Gastroesophageal sphincter (tissue), 3 donors: Measurements from ENCODE around the gene PKD2.

Experiments
- POLR2A ChIP-seq, 2 donors: fragments of 450-650 bp; IDR thresholded peaks; one replicate each; pipeline ENCODE4 v1.6.1; 2017; ENCODE audit warnings: antibody characterized with exemption in 2 of 2, mild to moderate bottlenecking in 2 of 2, moderate library complexity in 1 of 2
- POLR2AphosphoS5 ChIP-seq: sonication (generic); formaldehyde crosslinking; IDR thresholded peaks from one replicate; pipeline ENCODE4 v1.6.1; 2017; ENCODE audit warnings: antibody characterized with exemption
- TF ChIP-seq, protein P1 (sequence below), 4 experiments: fragments of 200-600 bp in 2 of 4; fragments of 450-650 bp in 2 of 4; sonication (generic) in 1 of 4; IDR thresholded peaks; one replicate each; pipeline ENCODE4 v1.5.1; 2017 to 2019; ENCODE audit warnings: antibody characterized with exemption in 4 of 4, mild to moderate bottlenecking in 2 of 4, moderate library complexity in 2 of 4

DNA sequence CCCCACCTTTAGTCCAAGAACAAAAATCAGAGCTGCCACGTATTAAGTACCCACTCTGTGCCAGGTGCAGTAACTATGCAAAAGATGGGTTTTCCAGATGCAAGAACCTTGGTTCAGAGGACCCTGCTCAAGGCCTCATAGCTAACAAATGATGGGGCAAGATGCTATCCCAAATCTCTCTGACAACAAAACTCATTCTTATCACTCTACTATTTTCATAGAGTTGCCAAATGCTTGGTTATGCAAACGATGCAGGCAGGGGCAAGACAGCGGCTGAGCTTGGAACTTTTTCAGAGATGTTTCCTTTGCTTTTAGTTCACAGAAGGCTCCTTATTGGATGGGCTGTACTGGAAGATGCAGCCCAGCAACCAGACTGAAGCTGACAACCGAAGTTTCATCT is 30.5 kb downstream of the PKD2 start:
- TF ChIP-seq, protein P1, sequence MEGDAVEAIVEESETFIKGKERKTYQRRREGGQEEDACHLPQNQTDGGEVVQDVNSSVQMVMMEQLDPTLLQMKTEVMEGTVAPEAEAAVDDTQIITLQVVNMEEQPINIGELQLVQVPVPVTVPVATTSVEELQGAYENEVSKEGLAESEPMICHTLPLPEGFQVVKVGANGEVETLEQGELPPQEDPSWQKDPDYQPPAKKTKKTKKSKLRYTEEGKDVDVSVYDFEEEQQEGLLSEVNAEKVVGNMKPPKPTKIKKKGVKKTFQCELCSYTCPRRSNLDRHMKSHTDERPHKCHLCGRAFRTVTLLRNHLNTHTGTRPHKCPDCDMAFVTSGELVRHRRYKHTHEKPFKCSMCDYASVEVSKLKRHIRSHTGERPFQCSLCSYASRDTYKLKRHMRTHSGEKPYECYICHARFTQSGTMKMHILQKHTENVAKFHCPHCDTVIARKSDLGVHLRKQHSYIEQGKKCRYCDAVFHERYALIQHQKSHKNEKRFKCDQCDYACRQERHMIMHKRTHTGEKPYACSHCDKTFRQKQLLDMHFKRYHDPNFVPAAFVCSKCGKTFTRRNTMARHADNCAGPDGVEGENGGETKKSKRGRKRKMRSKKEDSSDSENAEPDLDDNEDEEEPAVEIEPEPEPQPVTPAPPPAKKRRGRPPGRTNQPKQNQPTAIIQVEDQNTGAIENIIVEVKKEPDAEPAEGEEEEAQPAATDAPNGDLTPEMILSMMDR (IDR thresholded peaks at IDR 0.05) = no peak
- TF ChIP-seq POLR2AphosphoS5 = no peak
- TF ChIP-seq POLR2A (IDR thresholded peaks at IDR 0.05) = no peak
